Measurements from ENCODE around the gene RAPGEF2.
A peak's percentile ranks its signal among the peaks of the same experiment; 100 is the strongest.
"Not testable (repeated sequence)": the region's sequence is repeated elsewhere in the genome, so short reads cannot be mapped to it uniquely, and the experiment has no call there.

Gene RAPGEF2

DNA sequence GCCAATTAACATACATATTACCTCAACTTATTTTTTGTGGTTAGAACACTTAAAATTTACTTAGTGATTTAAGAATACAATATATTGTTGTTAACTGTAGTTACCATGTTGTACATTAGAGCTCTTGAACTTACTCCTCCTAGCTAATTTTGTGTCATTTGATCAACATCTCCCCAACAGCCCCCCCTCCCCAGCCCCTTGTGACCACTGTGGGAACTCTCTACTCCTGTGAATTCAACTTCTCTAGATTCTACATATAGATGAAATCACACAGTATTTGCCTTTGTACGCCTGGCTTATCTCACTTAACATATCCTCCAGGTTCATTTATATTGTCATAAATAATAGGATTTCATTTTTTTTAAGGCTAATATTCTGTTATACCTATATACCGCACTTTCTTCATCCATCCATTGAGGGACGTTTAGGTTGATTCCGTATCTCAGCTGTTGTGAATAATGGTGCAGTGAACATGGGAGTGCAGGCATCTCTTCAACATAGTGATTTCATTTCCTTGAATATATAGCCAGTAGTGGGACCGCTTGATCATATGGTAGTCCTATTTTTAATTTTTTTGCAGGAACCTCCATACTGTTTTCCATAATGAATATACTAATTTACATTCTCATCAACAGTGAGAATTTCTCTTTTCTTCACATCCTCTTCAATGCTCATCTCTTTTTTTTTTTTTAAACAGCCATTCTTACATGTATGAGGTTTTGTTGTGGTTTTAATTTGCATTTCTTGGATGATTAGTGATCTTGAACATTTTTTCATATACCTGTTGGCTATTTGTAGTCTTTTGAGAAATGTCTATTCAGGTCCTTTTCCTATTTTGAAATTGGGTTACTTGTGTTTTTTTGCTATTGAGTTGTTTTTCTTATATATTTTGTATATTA is 66.8 kb downstream of the RAPGEF2 start:
- DNase-seq, result no peak

DNA sequence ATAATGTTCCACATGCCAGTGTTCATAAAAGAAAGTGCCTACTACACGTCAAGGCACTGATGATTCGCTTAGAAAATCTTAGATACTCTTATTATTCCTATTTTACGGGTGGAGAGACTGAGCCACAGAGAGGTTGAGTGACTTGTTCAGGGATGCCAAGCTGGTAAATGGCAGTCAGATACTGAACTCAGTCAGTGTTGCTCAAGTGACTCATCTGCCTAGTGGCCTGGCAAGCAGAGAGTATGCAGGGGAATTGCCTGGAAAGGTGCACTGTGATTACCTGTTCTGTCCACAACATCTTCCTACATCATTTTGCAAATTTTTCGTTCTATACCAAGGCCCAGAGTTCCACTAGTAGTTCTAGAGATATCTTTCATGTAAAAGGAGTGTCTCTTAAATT is 68.4 kb downstream of the RAPGEF2 start:
- no peak for DNase-seq

DNA sequence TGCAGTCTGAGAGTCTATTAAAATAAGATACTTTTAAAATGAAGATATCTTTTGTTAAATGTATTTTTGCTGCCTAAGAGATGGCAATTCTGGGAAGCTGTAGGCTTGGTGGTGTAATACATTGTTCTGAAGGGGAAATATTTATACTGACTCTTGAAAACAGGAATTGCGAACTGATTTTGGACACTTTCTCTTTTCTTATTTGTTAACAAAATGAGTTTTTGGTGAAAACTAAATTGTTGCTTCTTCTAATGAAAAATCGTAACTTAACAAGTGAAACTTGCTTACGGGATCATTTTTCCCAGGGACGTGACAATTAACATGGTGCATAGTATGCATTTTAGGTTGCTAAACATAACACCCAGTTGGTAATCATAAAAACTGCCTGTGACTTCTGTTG is 71.0 kb downstream of the RAPGEF2 start:
- DNase-seq, result no peak

DNA sequence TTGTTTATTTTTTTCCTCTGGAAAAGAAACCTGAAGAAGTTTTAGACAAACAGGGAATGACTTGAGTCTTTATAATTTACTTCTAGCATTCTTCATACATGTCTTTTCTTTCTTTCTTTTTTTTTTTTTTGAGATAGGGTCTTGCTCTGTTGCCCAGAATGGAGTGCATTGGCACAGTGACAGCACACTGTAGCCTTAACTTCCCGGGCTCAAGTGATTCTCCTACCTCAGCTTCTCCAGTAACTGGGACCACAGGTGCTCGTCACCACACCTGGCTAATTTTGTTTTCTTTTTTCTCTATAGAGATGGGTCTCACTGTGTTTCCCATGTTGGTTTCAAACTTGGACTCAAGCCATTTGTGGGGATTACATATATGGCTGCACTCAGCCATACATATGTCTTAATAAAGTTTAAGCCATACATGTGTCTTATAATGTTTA is 71.8 kb downstream of the RAPGEF2 start:
- no peak for DNase-seq

DNA sequence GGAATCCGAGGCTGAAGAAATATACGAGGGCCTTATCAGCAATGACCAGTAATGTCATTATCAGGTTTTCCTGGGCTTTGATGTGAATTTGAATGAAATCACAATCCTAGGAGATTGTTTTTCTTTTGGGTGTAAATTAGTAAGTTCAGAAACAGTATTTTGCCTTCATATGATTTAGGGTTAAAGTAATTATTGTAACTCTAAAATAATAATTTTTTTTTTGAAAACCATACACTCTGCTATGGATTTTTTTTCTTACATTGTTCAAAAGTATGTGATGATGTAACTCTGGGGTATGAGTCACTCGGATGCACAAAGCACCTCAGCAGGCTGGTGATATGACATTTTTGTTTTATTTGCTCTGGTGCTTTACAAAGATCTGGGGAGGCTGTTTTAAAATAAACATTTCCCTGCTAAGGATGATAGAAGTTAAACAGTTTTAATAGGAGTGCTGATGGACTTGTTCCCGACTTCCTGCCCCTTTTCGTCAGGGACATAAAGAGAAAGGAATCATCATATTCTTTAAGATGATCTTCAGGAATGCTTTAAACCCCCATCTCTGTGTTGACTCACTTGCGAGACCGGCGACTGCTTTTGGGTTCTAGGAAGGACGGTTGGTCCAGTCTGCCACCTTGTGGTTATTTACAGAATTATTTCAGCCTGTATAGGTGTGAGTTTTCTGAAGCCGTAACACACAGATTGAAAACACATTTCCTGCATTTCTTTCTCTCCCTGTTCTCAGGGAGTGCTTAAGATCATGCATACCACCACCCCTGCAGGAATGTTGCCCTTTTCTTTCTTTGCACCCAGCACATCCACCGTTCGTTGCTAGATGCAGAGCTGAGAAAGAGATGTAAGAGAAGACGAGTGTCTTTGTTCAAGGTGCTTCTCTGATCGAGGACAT is 72.5 kb downstream of the RAPGEF2 start:
- peak; percentile 84 for DNase-seq

DNA sequence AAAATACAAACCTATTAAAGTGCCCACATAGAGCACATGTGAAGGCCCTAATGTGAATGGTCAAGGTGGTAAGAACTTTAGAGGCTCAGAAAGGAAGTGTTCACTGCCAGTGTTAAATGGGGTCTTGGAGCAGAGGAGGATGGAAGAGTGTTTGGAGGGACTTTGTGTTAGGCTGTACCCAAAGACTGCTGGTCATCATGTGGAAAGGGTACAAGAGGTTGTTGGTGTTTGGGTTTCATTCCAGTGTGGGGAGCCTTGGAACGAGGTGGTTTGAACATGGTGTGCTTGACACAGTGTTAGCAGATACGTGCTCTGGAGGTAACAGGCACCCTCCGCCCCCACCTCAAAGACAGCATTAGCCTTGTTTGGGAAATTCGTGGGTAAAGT is 73.1 kb downstream of the RAPGEF2 start:
- DNase-seq, result no peak

DNA sequence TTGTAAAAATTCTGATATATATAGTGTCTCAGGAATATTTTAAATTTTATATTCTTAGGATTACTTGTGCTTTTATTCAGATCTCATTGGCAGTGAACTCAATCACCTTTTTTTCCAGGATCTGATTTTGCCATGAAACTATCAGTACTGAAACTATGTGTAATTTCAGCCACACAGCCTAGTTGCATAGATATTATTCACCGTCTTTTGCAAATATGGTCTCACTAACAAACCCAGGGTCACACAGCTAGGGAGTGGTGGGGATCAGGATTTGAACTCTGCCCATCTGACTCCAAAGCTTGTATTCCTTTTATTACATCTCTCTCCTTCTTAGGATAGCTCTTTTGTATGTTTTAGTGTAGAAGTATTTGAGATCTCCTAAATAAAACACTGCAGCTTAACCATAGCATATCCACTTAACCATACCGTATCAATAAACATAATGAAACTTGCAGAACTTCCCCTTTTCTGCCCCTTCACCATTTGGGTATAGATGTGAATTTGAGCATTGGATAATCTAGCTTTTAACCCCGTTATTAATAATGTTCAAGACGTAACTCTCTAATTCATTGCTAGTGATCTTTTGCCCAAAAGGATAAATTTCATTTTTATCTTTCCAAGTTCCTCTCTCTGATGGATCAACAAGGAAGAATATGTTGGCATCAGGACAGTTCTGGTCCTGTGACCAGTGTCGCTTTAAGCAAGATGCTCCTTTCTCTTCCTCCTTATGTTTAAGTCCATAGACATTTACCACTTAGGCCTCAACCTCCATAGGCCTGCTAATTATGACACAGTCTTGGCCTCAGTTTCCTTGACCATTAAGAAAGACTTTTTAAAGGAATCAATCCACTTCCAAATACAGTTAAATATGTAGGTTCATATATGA is 74.6 kb downstream of the RAPGEF2 start:
- DNase-seq, result no peak

DNA sequence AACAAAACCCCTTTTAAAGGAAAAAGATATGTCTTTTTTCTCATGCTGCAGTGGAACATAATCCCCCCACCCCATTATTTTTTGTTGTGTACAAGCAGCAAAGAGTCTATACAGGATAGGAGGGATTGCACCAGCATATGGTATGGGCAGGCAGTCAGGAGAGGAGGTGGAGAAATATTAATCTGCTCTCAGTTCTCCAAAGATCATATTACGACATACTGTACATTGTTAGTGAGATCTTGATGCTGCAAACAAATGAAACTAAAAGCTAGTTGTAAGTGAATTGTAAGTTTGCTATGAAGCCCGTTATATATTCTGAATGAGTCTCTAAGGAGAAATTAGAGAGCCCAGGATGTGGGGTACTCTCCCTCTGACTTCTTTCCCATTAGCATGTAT is 75.3 kb downstream of the RAPGEF2 start:
- DNase-seq, result peak; percentile 23

DNA sequence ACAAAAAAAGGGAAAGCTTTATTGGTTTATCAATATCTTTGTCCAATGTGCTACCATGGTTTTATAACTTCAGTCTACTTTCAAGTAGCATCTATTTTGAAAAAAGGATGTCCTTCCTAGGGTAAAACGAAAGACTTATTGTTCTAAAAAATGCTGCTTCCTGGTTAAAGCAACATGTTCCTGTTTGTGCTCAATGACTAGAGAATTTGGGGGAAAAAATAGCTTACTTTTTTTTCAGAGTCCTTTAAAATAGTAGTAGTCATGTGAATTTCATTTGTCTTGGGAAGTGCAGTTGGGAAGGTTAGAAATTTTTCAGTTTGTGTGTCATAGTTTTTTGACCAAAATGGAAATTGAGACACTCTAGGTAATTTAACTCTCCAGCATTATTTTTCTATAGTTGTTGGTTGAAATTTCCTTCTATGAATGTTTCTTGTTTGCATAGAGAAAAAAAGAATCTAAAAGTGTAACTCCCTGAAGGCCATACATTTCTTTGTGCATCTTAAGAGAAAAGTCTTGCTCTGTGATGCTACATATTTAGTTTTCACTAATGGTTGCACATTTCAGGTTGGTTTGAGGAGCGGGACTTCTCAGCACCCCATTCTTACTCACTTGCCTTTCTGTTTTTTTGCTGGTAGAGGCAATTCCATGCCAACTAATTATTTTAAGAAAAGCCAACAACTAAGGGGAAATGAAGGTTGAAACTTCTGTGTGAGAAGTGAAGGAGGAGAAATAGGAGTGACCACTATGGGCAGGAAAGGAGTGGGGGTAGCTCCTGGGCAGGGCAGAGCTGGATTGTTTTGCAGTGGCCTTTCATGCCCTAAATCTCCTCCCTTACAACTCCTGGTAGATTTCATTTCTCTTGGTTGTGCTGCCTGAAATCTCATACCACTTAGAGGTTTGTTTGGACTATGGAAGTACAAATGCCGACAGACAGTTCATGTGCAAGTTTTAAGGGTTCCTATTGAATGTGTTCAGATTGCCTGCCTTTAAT is 76.4 kb downstream of the RAPGEF2 start:
- no peak for DNase-seq

DNA sequence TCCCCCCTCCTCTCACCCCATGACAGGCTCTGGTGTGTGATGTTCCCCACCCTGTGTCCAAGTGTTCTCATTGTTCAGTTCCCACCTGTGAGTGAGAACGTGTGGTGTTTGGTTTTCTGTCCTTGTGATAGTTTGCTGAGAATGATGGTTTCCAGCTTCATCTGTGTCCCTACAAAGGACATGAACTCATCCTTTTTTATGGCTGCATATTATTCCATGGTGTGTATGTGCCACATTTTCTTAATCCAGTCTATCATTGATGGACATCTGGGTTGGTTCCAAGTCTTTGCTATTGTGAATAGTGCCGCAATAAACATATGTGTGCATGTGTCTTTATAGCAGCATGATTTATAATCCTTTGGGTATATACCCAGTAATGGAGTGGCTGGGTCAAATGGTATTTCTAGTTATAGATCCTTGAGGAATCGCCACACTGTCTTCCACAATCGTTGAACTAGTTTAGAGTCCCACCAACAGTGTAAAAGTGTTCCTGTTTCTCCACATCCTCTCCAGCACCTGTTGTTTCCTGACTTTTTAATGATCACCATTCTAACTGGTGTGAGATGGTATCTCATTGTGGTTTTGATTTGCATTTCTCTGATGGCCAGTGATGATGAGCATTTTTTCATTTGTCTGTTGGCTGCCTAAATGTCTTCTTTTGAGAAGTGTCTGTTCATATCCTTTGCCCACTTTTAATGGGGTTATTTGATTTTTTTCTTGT is 81.2 kb downstream of the RAPGEF2 start:
- DNase-seq, result not testable (repeated sequence)

DNA sequence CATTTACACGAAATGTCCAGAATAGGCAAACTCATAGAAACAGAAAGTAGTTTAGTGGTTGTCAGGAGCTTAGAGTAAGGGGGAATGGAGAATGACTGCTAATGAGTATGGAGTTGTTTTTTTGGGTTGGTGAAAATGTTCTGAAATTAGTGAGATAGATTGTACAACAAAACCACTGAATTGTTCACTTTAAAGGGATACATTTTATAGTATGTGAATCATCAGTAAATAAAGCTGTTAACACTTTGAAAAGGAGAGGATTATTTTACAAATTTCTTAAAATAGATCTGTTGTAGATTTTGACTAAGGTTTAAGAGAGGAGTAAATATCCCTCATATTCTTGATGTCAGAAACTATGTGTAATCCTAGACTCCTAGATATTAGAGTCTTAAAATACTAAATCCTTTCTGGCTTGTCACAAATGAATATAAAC is 82.7 kb downstream of the RAPGEF2 start:
- no peak for DNase-seq

DNA sequence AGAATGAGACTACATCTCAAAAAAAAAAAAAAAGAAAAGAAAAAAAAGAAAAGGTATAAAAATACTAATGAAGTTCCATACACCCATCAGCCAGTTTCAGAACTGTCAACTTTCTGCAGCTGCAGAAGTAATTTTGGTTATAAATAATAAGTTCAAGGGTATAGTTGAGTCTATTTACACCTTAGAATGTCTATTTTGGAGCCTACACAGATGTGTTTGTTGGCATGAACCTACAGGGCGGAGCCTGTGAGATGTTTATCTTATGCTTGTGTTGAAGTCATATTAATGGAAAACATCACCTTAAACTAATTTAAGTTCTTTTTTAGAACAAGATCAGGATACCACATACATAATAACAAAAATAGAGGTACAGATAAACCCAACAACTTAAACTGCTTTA is 85.8 kb downstream of the RAPGEF2 start:
- DNase-seq, result no peak

DNA sequence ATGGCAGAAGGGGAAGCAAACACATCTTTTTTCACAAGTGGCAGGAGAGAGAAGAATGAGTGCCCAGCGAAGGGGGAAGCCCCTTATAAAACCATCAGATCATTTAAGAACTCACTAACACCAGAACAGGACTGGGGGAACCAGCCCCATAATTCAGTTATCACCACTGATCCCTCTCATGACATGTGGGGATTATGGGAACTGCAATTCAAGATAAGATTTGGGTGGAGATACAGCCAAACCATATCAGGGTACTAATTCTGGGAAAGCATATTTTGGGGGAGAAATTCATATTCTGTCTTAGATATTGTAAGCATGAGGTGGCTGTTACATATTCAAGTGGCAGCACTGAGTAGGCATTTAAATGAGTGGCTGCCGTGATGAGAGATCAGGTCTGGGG is 87.8 kb downstream of the RAPGEF2 start:
- peak; percentile 11 for DNase-seq

DNA sequence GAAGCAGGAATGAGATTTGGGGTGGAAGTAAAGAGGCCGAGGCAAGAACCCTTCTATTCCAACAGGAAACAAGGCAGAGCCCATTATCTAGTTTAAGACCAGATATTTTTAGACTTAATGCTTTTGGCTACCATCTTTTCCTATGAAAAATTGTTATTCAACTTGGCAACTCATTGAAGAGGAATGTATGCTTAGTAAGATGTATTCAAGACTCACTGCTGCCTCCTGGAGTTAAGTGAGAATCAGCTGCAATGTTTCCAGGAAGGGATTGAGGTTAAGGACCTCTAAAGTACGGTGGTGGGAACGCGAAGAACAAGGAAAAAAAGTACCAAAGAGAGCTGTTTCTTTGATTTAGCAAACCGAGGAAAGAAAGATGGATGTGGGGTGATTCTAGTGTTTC is 89.1 kb downstream of the RAPGEF2 start:
- DNase-seq, result peak; percentile 23

DNA sequence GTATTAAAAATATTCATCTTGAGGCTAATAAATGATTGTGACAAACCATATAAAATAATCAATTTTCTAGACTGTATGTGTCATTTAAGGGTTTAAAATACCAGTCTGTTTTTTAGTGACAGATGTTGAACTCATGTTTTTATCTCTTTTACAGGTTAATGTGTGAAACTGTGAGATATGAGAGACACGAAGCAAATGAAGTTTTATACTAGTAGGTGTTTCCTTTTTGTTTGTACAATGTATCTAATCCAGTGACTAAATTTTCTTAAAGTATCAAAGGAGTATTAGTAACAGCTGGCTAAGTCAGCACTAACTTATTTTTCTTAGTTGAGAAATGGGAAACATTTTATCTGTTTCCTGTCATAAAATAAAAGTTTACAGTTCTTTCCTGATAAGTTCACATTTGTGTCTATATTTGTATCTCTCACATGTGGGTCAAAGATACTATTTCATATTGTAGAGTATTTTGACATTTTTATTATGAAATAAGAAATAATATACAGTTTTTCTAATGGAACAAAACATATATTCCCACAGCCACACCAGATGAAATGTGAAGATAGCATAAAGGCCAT is 90.3 kb downstream of the RAPGEF2 start:
- no peak for DNase-seq

DNA sequence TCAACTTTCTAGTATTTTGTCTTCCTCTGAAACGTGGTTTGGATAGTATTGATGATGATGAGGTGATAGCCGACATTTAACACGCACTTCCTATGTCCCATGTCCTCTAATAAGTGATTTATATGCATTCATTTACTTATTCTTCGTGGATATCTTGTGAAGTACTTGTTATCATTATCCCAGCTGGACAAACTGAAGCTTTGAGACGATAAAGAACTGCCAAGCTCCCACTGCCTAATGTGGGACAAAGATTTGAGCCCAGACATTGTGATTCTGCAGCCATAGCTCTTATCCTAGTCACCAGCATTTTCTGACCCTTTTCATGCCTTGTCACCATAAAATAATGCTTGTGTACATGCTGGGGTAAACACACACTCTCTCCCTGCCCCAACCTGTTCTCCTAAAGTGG is 92.5 kb downstream of the RAPGEF2 start:
- no peak for DNase-seq

DNA sequence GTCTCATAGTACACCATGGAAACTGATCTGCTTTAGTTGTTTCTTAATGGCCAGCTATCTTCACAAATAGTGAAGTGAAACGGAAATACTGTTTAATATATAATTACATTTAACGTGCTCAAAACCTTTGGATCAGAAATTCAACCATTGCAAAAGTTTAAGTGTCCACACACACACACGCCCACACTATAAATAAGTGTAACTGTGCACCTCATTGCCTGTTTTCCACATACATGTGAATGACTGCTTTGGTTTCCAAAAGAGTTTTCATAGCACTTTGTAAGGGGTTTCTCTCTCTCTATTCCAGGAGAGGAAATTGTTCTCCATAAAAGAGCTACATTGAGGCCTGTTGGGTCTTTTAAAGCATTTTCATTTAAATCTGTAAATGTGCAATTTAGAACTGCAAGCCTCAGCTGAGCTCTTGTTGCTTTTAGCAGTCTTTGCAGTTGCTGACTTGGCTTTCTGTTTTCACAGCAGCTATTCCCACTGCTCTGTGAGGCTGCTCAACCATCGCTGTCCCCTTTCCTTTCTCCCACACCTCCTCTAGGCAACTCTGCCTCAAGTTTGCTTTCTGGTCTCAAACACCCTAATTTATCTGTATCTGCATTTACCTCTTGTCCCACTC is 94.5 kb downstream of the RAPGEF2 start:
- DNase-seq, result no peak

DNA sequence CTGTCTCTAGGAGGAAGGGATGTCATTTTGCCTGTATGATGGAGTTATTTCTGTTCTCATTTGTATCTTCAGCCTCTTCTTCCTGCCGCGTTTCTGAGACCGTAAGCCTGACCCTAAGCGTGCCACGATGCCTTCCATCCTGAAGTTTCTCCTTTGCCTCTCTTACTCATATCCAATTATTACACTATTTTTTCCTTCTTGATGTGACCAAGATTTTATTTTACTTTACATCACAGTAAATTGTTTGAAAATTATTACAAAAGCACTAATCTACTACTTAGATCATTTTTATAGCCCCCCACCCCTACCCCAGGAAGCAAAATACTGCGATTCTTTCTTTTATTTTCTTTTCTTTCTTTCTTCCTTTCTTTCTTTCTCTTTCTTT is 95.0 kb downstream of the RAPGEF2 start:
- no peak for DNase-seq

DNA sequence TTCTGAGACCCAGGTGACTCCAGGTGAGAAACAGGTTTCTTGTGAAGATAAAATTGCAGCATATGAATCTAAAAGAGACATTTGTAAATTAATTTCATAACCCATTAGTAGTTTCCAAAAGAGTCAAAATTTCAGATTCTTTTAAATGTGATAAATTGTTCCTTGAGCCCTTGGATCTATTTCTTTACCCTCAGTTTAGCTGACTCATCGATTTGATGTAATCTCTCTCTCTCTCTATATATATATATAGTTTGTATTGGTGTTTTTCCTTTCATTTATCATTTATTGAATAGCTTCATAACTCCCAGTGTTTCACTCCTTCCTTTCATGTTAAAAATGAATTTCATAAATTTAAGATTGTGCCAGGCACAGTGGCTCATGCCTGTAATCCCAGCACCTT is 96.9 kb downstream of the RAPGEF2 start:
- DNase-seq, result no peak

DNA sequence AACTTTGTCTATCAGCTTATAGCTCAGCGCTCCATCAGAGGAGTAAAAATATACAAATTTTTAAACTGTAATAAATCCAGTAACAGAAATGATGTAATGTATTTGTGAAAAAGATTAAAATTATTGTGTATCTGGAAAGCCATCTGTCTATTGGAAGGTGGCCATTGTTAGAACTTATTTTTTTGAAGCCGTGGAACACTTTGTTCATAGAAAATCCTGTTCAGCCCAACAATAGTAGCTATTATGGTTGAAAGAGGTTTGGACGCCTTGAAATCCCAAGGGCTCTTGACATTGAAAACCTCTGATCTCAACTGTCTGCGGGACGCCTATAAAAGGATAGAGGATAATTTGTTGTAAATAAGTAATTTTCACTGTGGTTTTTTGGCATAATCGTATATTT is 98.3 kb downstream of the RAPGEF2 start:
- DNase-seq, result no peak

All from NCI-H82 (cell line).